Right kidney (tissue), 1 donor: Measurements from ENCODE around the gene CSF1.

Experiments used
- DNase-seq: peaks from one replicate; pipeline ENCODE4 v3.0.0-alpha.2; 2016

Gene CSF1

GRCh38 chr1:109882288-109883245, 28.1 kb upstream of the CSF1 start:
- DNase-seq = no peak

- no peak for DNase-seq
Measured at GRCh38 chr1:109883248-109883955, 27.2 kb upstream of the CSF1 start.

DNA sequence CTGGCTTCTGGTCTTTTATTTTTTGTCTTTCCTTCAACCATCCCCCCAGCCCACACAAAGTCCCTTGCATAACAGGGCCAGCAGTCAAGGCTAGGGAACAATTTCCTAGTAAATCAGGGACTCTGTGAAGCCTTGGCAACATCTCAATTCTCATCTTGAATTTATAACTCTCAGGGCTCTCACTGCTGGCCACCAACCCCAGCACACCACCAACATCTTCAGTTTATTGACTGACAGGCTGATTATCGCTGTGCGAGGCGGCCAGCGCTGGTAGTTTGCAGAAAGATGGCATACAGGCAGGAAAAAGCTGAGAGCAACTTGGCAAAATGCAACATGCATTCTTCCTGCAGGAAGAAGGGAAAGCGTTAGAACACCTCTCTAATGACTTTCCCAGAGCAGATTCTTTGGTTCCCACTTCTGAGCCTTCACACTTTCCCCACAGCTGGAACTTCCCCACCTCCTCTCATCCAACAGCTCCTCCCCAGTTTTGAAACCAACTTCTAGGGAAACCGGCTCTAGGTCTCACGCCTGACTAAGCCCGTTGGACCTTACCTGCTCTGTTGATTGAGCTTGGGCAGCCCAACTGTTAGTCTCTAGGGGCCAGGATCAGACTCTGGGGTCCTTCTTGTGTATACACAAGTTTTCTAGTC, 26.3 kb upstream of the CSF1 start:
- DNase-seq = no peak

- DNase-seq = no peak
Measured at GRCh38 chr1:109885589-109885988, 25.1 kb upstream of the CSF1 start.

- DNase-seq = no peak
Measured at GRCh38 chr1:109886827-109887226, 23.8 kb upstream of the CSF1 start.

GRCh38 chr1:109887271-109887670, 23.4 kb upstream of the CSF1 start:
- no peak for DNase-seq

DNA sequence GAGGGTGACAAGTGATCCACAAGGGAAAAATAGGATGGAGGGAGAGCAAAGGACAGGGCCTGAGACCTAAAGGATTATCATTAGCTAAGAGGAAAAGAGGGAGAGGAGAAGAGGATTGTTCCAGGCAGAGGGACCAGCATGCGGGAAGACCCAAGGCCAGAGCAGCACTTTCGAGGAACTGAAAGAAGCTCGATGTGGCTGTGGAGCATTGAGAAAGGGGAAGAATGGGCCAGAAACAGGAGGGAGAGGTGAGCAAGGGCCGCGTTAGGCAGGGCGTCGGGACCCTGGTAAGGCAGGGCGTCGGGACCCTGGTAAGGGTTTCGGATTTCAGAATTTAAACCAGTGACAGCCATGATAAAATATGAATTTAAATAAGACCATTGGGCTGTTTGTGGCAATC, 22.8 kb upstream of the CSF1 start:
- no peak for DNase-seq

- no peak for DNase-seq
Measured at GRCh38 chr1:109889094-109889493, 21.6 kb upstream of the CSF1 start.

DNA sequence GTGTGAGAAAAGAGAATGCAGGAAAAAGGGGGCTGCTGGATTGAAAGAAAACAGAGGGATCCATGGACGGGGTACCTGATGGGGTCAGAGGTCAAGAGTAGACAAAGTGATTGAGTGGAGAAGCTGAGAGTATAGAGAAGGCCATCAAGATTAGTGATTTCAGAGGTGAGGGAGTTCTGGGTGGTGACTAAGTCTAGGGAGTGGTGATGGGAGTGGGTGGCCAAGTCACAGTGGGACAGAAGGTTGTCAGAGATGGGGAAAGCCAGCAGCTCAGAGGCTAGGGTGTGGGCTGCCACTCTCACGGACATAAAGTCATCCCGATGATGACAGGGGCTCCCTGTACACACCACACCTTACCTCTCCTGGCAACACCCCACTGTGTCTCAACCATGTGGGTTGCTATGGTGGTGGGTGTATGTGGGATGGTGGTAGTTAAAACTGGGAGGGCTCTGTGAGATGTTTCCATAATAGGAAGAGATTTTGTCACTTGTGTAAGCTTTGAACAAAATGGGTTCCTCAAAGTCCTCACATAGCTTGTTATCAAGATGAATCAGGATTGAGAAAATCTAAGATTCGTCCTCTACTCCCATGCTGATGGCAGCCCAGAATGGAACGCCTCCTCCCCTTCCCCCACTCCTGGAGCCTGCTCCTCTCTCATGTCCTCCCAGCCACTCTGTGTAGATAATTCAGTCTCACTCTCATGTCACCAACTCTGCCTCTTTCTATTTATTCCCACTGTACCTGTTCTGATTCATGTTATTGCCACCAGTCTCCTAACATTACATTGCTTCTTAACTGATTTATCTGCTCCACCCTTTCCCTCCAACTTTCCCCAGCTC, 20.3 kb upstream of the CSF1 start:
- DNase-seq = no peak

DNA sequence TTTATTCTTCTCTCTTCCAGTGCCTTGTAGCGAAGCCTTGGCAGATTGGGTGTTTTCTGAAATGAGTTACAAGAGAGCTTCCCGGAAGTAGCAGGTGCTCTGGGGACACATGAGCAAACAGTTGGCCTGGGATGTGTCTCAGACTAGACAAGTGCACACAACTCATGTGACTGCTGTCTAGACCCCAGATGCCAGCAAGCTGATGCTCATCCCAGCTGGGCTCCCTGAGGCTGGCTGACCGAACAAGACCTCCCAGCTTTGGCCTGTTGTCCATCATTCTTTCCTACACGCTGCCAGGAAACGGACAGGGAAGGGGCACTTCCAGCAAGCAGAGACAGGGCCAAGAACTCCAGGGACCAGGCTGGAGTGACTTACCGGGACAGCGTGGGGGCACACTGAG, 18.7 kb upstream of the CSF1 start:
- DNase-seq = no peak

DNA sequence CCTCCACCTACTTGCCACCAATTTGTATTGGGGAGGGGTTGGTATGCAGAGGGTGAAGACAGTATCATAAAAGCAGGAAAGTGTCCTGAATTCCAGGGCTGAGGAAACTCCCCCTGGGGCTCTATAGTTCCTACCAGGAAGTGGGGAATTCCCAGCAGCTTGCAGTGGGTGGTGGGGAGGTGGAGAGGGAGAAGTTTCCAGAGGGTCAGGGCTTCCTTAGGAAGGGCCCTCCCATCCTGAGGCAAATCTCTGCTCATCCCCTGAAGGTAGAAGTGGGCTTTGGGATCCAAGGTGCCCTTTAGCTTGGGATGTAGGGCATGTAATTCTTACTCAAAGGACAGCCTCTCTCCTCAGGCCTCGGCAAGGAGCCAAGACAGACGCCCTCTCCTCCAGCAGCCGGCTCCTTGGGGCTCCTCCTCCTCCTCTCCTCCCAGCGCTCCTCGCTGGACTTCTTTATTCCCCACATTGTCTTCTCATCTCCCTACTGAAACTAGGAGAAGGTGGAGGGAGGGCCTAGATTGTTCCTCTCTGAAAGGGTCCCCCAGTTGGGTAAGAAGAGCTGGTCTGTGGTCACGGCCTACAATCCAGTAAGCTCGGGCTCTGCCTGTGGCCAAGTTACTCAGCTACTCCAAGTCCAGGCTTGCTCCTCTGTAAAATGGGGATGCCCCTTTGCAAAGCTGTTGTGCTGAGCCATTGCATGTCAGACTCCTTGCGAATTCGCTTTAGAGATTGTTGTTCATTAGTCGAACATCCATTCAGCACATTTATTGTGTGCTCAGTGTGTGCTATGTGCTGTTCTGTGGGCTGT, 17.9 kb upstream of the CSF1 start:
- DNase-seq = no peak

DNA sequence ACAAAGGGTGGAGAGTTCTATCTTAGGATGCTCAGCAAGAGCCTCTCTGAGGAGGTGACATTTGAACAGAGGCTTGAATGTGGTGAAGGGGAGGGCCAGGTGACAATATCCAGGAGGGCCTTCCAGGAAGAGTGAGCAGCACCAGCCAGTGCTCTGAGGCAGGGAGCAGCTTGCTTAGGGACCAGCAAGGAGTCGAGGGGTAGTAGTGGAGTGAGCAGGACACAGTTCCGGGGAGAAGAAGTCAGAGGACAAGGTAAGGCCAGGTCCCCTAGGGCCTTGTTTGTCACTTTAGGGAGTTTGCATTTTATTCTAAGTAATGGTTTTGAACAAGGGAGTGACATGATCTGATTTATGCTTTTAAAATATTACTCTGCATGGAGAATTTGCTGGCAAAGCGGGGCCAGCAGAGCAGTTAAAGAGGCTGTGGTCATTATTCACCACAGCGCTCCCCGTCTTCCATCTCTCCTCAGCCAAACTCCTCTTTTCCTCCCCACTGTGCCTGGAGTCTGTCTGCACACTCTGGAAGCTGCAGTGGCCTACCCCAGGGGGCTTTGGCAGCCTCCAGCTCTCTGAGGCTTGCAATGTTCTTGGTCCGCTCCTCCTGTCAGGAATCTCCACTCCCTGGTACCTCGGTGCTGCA, 17.0 kb upstream of the CSF1 start:
- no peak for DNase-seq

DNA sequence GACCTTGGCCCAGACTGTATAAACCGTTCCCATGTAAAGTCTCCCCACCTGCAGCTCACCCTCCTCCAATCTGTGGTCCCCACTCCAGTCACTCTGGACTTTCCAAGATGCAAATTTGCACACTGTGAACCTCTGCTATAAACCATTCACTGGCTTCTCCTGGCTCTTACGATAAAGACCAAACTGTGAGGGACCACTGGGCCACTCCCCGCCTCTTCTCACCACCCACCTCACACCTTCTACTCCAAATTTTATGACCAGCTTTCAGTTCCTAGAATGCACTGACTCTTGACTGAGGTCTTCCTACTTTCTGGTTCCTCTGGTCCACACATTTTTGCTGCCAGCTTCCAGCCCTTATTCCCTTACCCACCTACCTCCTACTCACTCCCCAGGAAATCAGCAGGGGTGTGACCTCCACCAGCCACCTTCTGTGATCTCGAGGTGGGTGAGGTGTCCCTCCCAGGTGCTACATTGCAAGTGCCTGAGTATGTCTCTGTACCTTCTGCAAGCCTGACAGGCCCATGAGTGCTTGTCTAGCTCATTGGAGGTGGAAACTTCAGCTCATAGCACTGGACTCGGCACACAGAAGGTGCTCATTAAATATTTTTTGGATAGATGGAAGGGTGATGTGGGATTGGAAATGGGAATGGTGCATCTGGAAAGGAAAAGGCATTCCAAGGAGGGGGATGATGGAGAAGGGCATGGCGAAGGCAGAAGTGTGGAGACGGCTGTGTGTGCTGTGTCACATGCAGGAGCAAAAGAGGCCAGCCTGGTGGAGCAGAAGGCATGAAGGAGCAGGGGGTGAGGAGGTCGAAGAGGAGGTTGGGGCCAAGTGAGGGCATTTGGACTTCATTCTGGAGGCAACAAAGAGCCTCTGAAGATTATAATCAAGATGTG, 15.6 kb upstream of the CSF1 start:
- DNase-seq = no peak

- no peak for DNase-seq
Measured at GRCh38 chr1:109895720-109896504, 14.7 kb upstream of the CSF1 start.

DNA sequence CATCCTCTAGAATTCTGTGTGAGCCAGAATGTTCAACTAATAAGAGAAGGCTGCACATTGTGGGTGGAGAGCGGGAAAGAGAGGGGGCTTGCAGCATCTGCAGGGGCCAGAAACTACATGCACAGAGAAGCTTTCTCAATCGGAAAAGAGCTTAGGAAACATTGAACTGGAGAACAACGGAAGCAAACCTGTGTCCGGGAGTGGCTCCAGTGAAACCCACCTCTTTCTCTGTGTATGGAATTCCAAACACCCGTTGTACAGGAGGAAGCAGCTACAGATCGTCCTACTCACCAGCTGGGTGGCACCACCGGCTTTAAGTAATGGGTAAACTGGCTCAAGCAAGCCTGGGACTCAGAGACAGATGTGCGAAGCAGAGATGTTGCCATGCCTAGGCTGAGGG, 14.0 kb upstream of the CSF1 start:
- DNase-seq = no peak

DNA sequence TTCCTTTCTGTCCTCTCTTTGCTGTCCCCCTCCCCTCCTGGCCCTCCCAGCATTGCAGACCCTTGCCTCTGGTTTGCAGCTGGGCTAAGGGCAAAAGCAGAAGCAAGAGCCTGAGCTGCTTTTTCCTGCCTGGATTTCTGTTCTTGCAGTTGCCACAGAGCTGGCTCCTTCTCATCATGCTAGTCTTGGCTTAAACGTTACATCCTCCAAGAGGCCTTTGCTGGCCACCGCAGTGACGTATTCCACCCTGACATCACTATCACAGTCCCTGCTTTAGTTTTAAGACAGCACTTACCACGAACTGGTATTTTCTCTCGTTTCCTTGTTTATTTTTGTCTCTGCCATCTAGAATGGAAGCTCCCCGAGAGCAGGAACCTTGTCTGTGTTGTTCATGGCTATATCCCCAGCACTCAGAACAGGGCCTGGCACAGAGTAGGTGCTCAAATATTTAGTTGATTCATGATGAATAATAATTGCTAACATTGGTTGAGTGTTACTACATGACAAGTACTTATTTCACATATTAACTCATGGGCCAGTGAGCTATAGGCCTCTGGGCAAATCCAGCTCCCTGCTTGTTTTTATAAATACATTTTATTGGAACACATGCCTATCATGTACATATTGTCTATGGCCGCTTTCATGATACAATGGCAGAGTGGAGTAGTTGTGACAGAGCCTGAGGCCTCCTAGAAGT, 13.2 kb upstream of the CSF1 start:
- no peak for DNase-seq

GRCh38 chr1:109898842-109899241, 11.8 kb upstream of the CSF1 start:
- DNase-seq = no peak

- DNase-seq = no peak
Measured at GRCh38 chr1:109901141-109901523, 9.5 kb upstream of the CSF1 start.
